HAP-1 (cell line): ENCODE measurements around the gene WDFY2.

ENCODE experiments used
- DNase-seq, 2 experiments: peaks; one replicate each; pipeline ENCODE4 v3.0.0-alpha.2; 2016 to 2020; ENCODE audit warnings: low spot score in 2 of 2
- H3K27me3 ChIP-seq: fragments of 250-450 bp; sonication (Bioruptor Pico); 2 replicates; pipeline ENCODE4 v1.5.1; 2020; ENCODE audit warnings: low read depth, mild to moderate bottlenecking, moderate library complexity
- H3K36me3 ChIP-seq: fragments of 250-450 bp; sonication (Bioruptor Pico); replicated peaks from 2 replicates; pipeline ENCODE4 v1.5.1; 2020; ENCODE audit warnings: mild to moderate bottlenecking
- H3K4me1 ChIP-seq: fragments of 250-450 bp; sonication (Bioruptor Pico); 2 replicates; pipeline ENCODE4 v1.5.1; 2020; ENCODE audit warnings: mild to moderate bottlenecking
- H3K4me3 ChIP-seq: fragments of 250-450 bp; sonication (Bioruptor Pico); 2 replicates; pipeline ENCODE4 v1.5.1; 2020; ENCODE audit warnings: mild to moderate bottlenecking, moderate library complexity
- H3K9me3 ChIP-seq: fragments of 250-450 bp; sonication (Bioruptor Pico); 2 replicates; pipeline ENCODE4 v1.5.1; 2020; ENCODE audit warnings: mild to moderate bottlenecking, moderate library complexity
- in situ Hi-C: fragments of 300-500 bp; cut with MboI; formaldehyde crosslinking; loops from 3 replicates; pipeline ENCODE4 v1.14.3; 2020; ENCODE audit warnings: low sequenced_read_pairs, inconsistent platforms, mixed read lengths

Gene WDFY2

DNA sequence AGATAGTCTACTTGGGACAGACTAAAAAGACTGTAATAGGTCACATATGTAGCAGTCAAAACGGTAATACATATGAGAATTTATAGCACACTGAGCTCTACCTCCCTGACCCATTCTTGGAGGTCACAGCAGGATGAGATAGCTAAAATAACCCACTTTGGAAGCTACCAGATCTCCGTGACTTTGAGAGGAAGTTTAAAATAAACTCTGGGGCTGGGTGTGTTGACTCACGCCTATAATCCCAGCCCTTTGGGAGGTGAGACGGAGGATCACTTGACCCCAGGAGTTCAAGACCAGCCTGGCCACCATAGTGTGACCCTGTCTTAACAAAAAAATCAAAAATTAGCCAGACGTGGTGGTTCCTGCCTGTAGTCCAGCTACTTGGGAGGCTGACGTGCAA is 174.4 kb downstream of the WDFY2 start:
- in situ Hi-C loops = no loop called here
- H3K4me3 ChIP-seq = no peak overlapping the region
- H3K4me1 ChIP-seq = no peaks in the 10 kb centered on the region
- DNase-seq = no peak
- peaks cover 5% of the 10 kb centered on the region; the same call in 1 of the 2 replicates for H3K36me3 ChIP-seq
- H3K27me3 ChIP-seq = no peaks in the 10 kb centered on the region
- H3K9me3 ChIP-seq = no peaks in the 10 kb centered on the region

DNA sequence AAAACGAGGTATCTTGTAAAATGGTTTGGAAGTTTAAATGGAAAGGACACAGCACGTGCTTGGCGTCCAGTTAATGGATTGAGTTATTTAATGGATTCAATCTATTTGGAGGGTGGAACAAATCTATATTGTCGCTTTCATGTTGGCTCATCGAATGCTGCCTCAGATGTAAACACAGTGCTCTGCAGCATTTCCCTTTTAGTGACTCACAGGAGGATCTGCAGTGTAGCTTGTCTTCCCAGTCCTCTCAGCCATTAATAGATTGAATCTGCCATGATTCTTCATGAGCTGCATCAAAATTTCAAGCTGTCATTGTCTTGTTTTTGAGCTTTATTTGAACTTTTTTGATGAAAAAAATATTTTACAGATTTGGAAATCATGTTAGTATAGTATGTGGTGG is 175.0 kb downstream of the WDFY2 start:
- Histone ChIP-seq H3K9me3 (no peaks in the 10 kb centered on the region), H3K36me3 (peaks cover 5% of the 10 kb centered on the region; the same call in 1 of the 2 replicates), H3K27me3 (no peaks in the 10 kb centered on the region), H3K4me1 (no peaks in the 10 kb centered on the region), H3K4me3 (no peak overlapping the region)
- in situ Hi-C loops = no loop called here
- no peak for DNase-seq

DNA sequence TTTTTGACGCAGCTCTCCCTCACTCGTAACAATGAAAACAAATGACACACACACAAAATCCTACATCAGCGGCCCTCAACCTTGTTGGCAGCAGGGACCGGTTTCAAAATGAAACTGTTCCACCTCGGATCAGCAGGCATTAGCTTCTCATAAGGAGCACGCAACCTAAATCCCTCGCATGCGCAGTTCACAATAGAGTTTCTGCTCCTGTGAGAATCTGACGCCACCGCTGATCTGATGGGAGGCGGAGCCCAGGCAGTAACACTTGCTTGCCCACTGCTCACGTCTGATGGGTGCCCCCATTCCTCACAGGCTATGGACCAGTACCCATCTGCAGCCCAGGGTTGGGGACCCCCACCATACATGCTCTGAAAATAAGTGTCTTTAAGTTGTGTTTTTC is 176.3 kb downstream of the WDFY2 start:
- no peaks in the 10 kb centered on the region for H3K4me1 ChIP-seq
- in situ Hi-C loops = no loop called here
- H3K4me3 ChIP-seq = no peak overlapping the region
- DNase-seq = no peak
- peaks cover 5% of the 10 kb centered on the region; the same call in 1 of the 2 replicates for H3K36me3 ChIP-seq
- H3K27me3 ChIP-seq = no peaks in the 10 kb centered on the region
- no peaks in the 10 kb centered on the region for H3K9me3 ChIP-seq

DNA sequence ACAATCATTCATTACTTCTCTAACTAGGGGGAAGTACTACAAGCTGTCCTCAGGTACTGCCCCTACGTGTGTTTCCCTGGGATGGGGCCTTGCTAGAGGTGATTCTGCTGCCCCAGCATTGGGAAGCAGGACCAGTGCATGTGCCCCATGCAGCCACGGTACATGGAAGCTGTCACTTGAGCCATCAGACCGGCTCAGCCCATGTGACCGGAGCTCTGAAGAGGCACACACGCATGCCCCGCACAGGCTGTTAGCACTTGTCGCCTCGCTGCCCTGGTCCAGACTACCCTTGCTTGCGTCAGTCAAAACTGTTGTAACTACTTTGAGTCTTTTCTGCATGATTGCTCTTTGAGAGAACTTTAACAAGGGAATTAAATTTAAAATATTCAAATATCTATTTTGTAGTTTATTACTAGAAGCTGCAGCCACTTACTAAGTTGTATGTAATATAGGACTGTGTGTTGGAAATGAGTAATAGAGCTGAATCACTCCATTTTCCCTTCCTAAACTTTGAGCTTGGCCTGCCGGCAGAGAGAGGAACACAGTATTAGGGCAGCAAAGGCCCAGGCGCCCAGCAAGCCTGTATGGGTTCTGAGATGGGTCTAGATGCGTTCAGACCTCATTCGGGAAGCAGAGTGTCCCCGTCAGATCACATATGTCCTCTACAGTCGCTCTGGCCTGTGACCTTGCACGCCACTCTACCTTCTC is 177.5 kb downstream of the WDFY2 start:
- Histone ChIP-seq H3K27me3 (no peaks in the 10 kb centered on the region), H3K4me1 (no peaks in the 10 kb centered on the region), H3K4me3 (no peak overlapping the region), H3K9me3 (no peaks in the 10 kb centered on the region), H3K36me3 (peaks cover 5% of the 10 kb centered on the region; the same call in 1 of the 2 replicates)
- in situ Hi-C loops = no loop called here
- DNase-seq = no peak

DNA sequence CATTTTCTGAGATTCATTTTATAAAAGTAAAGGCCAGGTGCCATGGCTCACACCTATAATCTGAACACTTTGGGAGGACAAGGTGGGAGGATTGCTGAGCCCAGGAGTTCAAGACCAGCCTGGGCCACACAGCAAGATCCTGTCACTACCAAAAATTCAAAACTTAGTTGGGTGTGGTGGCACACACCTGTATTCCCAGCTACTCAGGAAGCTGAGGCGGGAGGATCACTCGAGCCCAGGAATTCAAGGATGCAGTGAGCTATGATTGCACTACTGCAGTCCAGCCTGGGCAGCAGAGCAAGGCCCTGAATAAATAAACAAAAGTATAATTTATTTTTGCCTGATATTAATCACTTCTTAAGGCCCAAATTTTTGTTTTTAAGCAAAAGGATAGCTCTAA is 179.2 kb downstream of the WDFY2 start:
- H3K4me3 ChIP-seq = no peak overlapping the region
- in situ Hi-C loops = no loop called here
- H3K4me1 ChIP-seq = no peaks in the 10 kb centered on the region
- H3K36me3 ChIP-seq = peaks cover 5% of the 10 kb centered on the region; the same call in 1 of the 2 replicates
- DNase-seq = no peak
- H3K27me3 ChIP-seq = no peaks in the 10 kb centered on the region
- H3K9me3 ChIP-seq = no peaks in the 10 kb centered on the region

DNA sequence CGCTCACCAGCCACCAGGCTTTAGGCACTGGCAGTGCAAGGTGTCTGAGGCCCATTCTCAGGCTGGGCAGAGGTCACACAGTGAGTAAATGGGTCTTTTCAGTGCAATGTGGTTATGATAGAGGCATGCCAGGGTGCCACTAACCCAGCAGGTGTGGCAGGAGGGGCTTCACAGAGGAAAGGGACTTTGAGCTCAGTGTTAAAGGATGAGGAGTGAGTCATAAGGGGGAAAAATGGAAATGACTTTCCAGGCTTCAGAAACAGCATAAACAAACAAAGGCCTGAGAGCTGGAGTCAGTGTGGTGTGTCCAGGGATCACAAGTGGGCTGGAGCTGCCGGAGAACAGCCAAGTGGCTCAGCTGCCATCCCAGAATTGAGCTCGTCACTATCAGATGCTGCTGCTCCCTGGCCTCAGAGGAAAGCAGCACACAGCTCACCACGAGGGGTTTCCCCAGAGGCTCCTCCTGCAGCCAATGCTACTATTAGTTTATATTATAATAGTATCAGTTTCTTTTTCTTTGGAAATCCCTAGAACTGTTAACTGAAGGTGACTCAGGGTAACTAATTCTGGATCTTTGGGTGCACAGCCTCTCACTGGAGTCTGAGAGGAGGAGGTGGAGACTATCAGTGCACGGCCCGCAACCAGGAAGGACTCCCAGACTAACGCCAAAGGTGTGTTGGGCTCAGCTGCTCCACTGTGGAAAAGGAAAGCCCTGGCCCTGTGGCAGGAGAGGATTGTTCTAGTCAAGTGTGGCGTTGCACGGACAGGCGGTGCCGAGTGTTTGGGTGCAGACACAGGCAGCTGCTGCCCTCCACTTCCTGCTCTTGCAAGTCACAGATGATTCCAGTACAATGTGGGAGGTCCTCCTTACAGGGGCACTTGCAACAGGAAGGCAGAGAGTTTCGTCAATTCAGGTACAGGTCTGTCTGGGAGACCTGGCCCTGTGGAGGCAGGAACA is 180.2 kb downstream of the WDFY2 start:
- Histone ChIP-seq H3K36me3 (peaks cover 5% of the 10 kb centered on the region; the same call in 1 of the 2 replicates), H3K4me3 (no peak overlapping the region), H3K4me1 (no peaks in the 10 kb centered on the region), H3K9me3 (no peaks in the 10 kb centered on the region), H3K27me3 (no peaks in the 10 kb centered on the region)
- no peak for DNase-seq
- in situ Hi-C loops = no loop called here

DNA sequence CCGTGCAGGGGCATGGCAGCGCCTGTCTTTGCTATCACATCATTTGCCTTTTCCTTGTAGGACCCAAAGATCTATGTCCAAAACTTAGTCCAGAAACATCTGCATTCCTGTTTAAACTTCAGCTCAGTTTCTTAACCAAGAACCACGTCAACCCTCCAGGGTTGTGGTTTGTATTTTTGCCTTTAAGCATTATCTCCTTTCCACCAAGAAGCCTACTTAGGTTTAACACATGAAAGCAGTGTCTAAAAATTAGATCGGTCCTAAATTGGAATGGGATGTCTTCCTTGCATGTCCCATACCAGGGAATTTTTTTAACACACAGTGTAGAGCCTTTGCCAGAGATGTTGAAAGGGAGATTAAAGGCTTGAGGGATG is 180.9 kb downstream of the WDFY2 start:
- no peaks in the 10 kb centered on the region for H3K4me1 ChIP-seq
- H3K4me3 ChIP-seq = no peak overlapping the region
- H3K9me3 ChIP-seq = no peaks in the 10 kb centered on the region
- no peaks in the 10 kb centered on the region for H3K27me3 ChIP-seq
- in situ Hi-C loops = no loop called here
- H3K36me3 ChIP-seq = peaks cover 5% of the 10 kb centered on the region; the same call in 1 of the 2 replicates
- DNase-seq = no peak

DNA sequence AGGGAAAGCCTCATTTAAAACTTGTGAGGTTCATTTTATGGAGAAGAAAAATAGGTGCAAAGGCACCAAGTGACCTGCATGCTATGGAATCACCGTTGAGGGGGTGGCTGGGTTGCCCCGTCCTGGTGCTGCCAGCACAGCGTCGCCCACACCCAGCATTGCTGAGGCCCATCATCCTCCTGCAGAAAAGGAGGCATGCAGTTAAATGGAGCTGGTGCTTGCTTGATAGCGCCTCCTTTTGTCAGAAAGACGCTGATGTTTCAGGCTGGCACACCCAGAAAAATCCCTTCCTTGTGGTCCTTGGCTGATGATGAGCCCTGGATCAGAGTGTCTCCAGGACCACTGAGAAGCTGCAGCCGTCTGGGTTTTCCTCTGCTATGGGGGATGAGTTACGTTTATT is 182.8 kb downstream of the WDFY2 start:
- no peaks in the 10 kb centered on the region for H3K4me1 ChIP-seq
- in situ Hi-C loops = no loop called here
- no peaks in the 10 kb centered on the region for H3K9me3 ChIP-seq
- no peaks in the 10 kb centered on the region for H3K27me3 ChIP-seq
- no peak overlapping the region for H3K4me3 ChIP-seq
- no peaks in the 10 kb centered on the region for H3K36me3 ChIP-seq
- no peak for DNase-seq

DNA sequence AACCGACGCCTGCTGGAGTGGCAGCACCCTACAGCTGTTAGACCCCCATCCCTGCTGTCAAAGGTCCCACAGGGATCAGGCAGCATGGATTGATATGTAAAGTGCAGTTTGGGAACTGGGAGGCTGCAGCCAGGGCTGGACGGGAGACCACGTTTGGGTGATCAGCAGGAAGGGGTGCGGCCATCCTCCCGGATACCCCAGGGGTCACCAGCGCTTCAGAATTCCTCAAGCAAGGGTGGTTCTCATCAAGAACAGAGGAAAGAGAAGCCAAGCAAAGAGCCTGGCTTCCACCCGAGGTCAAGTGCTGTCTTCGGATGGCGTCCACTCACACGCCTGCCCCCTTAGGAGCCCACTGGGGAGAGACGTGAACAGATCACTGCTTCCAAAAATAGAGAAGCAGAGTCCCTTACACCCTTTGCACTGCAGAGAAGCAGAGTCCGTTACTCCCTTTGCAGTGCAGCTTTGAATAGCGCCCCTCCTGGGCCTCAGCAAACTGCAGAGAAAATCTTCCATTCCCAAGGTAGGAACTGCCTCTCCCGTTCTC is 184.2 kb downstream of the WDFY2 start:
- no peak for DNase-seq
- Histone ChIP-seq H3K36me3 (no peaks in the 10 kb centered on the region), H3K4me3 (no peak overlapping the region), H3K4me1 (no peaks in the 10 kb centered on the region), H3K27me3 (no peaks in the 10 kb centered on the region), H3K9me3 (no peaks in the 10 kb centered on the region)
- in situ Hi-C loops = no loop called here

DNA sequence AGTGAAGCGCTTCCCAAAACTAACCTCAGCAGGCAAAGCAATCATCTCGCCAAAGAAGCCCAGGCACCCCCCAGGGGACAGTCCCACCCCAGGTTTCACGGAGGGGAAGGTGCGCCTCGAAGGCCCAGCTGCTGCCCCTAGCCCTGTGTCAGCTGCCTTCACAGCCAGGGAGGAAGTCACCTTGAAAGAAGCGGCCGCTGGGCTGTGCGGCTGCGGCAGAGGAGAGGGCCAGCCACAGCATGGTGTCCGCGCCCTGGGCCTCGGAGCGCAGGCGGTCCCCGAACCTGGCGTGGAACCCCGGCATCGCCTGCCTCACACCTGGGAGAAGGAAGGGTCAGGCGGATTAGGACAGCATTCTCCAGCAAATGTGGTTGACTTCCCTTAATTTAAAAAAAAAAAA is 184.7 kb downstream of the WDFY2 start:
- H3K9me3 ChIP-seq = no peaks in the 10 kb centered on the region
- H3K27me3 ChIP-seq = no peaks in the 10 kb centered on the region
- H3K36me3 ChIP-seq = no peaks in the 10 kb centered on the region
- no peak for DNase-seq
- H3K4me1 ChIP-seq = no peaks in the 10 kb centered on the region
- in situ Hi-C loops = no loop called here
- H3K4me3 ChIP-seq = no peak overlapping the region

DNA sequence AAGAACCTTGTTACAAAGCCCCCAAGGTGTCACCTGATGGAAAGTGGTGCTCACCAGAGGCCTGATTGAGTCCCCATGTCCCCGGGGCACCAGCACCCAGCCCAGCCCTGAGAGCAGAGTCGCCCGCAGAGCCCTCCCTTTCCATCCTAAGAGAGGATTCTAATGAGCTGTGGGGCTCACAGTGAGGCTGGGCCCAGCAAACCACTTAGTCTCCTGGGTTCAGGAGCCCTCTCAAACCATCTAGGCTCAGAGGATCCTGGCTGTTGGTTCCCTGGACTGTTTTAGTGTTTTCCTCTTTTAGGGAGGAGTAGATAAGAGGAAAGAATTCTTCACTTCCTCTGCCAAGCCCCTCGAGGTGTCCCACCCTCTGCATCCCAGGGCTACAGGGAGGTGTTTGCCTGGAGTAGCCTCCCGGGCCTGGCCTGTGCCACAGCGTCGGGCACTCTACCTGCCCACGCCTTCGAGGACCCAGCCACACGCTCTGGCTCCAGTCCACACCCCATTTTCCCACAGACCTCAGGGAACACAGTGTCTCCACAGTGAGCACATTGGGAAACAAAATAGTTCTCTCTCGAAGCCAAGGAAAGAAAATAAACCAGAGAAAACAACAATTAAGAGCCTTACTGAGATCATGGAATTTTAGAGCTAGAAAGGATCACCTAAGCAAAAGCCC is 185.3 kb downstream of the WDFY2 start:
- Histone ChIP-seq H3K27me3 (no peaks in the 10 kb centered on the region), H3K9me3 (no peaks in the 10 kb centered on the region), H3K4me1 (no peaks in the 10 kb centered on the region), H3K4me3 (no peak overlapping the region), H3K36me3 (no peaks in the 10 kb centered on the region)
- DNase-seq = no peak
- in situ Hi-C loops = no loop called here

DNA sequence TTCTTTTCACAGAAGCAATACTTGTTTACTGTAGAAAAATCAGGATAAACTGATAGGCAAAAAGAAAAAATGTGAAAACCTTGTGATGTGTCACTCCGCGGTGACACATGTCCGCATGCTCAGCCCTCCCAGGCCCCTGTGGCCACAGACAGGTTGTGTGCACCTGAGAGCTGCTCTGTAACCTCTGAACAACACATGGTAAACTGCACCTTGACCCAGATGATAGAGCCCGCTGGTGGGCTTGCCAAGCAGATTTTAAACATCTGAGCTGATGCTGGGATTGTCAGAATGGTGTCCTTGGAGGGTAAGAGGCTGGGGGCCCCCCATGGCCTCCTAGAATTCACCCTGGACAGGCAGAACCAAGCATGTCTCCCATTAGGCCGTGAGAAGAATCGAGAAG is 185.9 kb downstream of the WDFY2 start:
- H3K36me3 ChIP-seq = no peaks in the 10 kb centered on the region
- in situ Hi-C loops = no loop called here
- no peaks in the 10 kb centered on the region for H3K9me3 ChIP-seq
- DNase-seq = no peak
- no peak overlapping the region for H3K4me3 ChIP-seq
- no peaks in the 10 kb centered on the region for H3K27me3 ChIP-seq
- no peaks in the 10 kb centered on the region for H3K4me1 ChIP-seq

DNA sequence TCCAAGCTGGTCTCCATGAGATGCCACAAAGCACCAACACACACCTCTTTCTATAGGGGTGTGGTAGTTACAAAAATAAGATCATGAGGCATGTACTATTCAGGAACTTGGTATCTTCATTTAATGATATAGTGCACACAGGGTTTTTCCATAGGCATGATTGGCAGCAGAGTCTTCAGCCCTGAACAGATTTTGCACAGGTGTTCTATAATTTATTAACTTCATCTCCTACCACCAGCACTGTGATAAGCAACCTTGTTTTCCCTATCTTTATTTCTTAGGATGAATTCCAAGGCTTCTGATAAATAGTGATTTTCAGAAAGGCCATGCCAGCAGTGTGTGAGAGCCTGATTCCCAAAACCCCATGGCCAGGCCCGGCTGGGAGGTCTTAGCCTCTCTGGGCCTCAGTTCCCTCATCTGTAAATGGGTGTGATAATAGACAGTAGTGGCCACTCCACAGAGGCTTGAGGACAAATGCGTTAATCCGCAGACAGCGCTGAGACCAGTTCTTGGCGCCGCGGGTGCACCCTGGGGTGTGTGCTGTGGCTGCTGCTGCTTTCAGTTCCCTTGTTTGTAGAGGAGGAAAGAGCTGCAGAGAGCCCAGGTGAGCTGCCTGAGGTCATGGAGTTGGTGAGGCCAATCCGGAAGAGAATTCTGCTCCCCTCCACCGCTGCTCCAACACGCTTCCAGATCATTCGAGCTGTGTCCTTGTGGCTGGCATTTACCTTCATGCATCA is 186.6 kb downstream of the WDFY2 start:
- no peak for DNase-seq

More for the DNA sequence above, 186.6 kb downstream of the WDFY2 start:
- Histone ChIP-seq H3K27me3 (no peaks in the 10 kb centered on the region), H3K36me3 (no peaks in the 10 kb centered on the region), H3K4me3 (no peak overlapping the region), H3K9me3 (no peaks in the 10 kb centered on the region), H3K4me1 (no peaks in the 10 kb centered on the region)
- in situ Hi-C loops = no loop called here
